GM21390 (cell line): ENCODE measurements around the gene TTLL9.
A peak's percentile ranks its signal among the peaks of the same experiment; 100 is the strongest.
"Not testable (repeated sequence)": the region's sequence is repeated elsewhere in the genome, so short reads cannot be mapped to it uniquely, and the experiment has no call there.

Experiments
- ATAC-seq: cut with Tn5 transposase; IDR thresholded peaks from one replicate; pipeline ENCODE4 v1.9.1; 2021; ENCODE audit not compliant: unreplicated experiment

The TTLL9 gene

GRCh38 chr20:31916708-31917107, 46.3 kb downstream of the TTLL9 start:
- no peak for ATAC-seq

GRCh38 chr20:31917962-31918412, 47.6 kb downstream of the TTLL9 start:
- not testable (repeated sequence) for ATAC-seq

- ATAC-seq = no peak
These were observed 48.2 kb downstream of the TTLL9 start for GRCh38 chr20:31918466-31919105.

GRCh38 chr20:31919410-31920155, 49.1 kb downstream of the TTLL9 start:
- no peak for ATAC-seq

- ATAC-seq = no peak
These were observed 49.9 kb downstream of the TTLL9 start for GRCh38 chr20:31920275-31920855.

GRCh38 chr20:31921480-31921879, 51.0 kb downstream of the TTLL9 start:
- not testable (repeated sequence) for ATAC-seq

- ATAC-seq = no peak
These were observed 51.7 kb downstream of the TTLL9 start for GRCh38 chr20:31922181-31922580.

- ATAC-seq = no peak
These were observed 52.2 kb downstream of the TTLL9 start for GRCh38 chr20:31922588-31922987.

- peak; percentile 61 for ATAC-seq
These were observed 53.2 kb downstream of the TTLL9 start for GRCh38 chr20:31923388-31924331.

- ATAC-seq = no peak
These were observed 54.1 kb downstream of the TTLL9 start for GRCh38 chr20:31924561-31924960.

GRCh38 chr20:31925631-31926030, 55.2 kb downstream of the TTLL9 start:
- no peak for ATAC-seq

GRCh38 chr20:31926493-31926892, 56.1 kb downstream of the TTLL9 start:
- no peak for ATAC-seq

- ATAC-seq = no peak
These were observed 57.3 kb downstream of the TTLL9 start for GRCh38 chr20:31927627-31928159.

GRCh38 chr20:31929631-31930030, 59.2 kb downstream of the TTLL9 start:
- not testable (repeated sequence) for ATAC-seq

GRCh38 chr20:31930779-31931178, 60.3 kb downstream of the TTLL9 start:
- no peak for ATAC-seq

GRCh38 chr20:31933698-31934097, 63.3 kb downstream of the TTLL9 start:
- ATAC-seq = no peak

- ATAC-seq = no peak
These were observed 64.1 kb downstream of the TTLL9 start for GRCh38 chr20:31934491-31934890.

- ATAC-seq = no peak
These were observed 64.7 kb downstream of the TTLL9 start for GRCh38 chr20:31934968-31935764.

- ATAC-seq = no peak
These were observed 66.0 kb downstream of the TTLL9 start for GRCh38 chr20:31936420-31936819.

- no peak for ATAC-seq
These were observed 67.4 kb downstream of the TTLL9 start for GRCh38 chr20:31937820-31938219.
